ENCODE measurements around the gene USP35. TPM values are rescaled to one million over a fixed set of nuclear protein-coding genes. Genes with fewer than 3 reads are reported as not detected.

USP35 gene
- total and polyA plus RNA-seq, 2 donors (not counting 1 experiment from before 2014, with no cell fraction given) = 4.6 to 13.0 TPM

DNA sequence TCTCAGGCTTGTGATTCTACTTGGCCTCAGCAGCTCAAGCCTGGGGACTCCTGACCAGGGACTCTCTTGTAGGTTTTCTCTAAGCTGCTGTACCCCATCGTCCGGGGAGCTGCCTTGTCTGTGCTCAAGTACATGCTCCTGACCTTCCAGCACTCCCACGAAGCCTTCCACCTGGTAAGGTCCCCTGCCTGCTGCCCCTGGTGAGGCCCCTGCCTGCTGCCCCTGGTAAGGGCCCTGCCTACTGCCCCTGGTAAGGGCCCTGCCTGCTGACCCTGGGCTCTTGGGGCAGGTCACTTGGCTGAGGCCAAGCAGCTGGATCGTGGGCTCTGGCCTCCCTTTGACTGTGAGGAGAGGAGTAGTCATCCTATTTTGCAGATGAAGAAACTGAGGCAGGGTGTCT, 11.3 kb downstream of the USP35 start:
- H3K9me3 ChIP-seq (ENCODE audit: control insufficient read depth, insufficient read depth, low read depth, low read length) = no peaks in the 10 kb centered on the region
- H3K4me3 ChIP-seq (replicated peaks in 1 of 4; ENCODE audit: control extremely low read depth in 1 of 4, insufficient read depth in 1 of 4, low read depth in 3 of 4, low read length in 4 of 4) = no peak overlapping the region
- H3K27me3 ChIP-seq (ENCODE audit: control insufficient read depth, insufficient read depth, low read length) = no peaks in the 10 kb centered on the region
- no peak for TF ChIP-seq EZH2 (IDR thresholded peaks at IDR 0.05; ENCODE audit: low read length, missing control alignments)
- TF ChIP-seq, protein P1, sequence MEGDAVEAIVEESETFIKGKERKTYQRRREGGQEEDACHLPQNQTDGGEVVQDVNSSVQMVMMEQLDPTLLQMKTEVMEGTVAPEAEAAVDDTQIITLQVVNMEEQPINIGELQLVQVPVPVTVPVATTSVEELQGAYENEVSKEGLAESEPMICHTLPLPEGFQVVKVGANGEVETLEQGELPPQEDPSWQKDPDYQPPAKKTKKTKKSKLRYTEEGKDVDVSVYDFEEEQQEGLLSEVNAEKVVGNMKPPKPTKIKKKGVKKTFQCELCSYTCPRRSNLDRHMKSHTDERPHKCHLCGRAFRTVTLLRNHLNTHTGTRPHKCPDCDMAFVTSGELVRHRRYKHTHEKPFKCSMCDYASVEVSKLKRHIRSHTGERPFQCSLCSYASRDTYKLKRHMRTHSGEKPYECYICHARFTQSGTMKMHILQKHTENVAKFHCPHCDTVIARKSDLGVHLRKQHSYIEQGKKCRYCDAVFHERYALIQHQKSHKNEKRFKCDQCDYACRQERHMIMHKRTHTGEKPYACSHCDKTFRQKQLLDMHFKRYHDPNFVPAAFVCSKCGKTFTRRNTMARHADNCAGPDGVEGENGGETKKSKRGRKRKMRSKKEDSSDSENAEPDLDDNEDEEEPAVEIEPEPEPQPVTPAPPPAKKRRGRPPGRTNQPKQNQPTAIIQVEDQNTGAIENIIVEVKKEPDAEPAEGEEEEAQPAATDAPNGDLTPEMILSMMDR (conservative IDR thresholded peaks at IDR 0.05 in 1 of 2, IDR thresholded peaks at IDR 0.05 in 1 of 2; ENCODE audit: low read depth in 1 of 2, low read length in 2 of 2) = no peak
- H3K4me2 ChIP-seq (ENCODE audit: extremely low read depth, insufficient read depth, low read length) = no peak overlapping the region
- H3K27ac ChIP-seq (ENCODE audit: insufficient read depth, low read length) = no peak overlapping the region
- no peak overlapping the region for H3K9ac ChIP-seq (ENCODE audit: insufficient read depth, low read length)
- peaks cover 4% of the 10 kb centered on the region for H3K79me2 ChIP-seq (ENCODE audit: control insufficient read depth, insufficient read depth, low read length)
- H3K4me1 ChIP-seq (ENCODE audit: control insufficient read depth, extremely low read depth, insufficient read depth, low read length) = no peaks in the 10 kb centered on the region
- no peaks in the 10 kb centered on the region for H4K20me1 ChIP-seq (ENCODE audit: control insufficient read depth, extremely low read depth, insufficient read depth, low read length)
- H2AFZ ChIP-seq (ENCODE audit: low read length) = no peak overlapping the region
- peaks cover 18% of the 10 kb centered on the region for H3K36me3 ChIP-seq (ENCODE audit: control insufficient read depth, insufficient read depth, low read length)
- DNase-seq (ENCODE audit: low read depth in 2 of 2) = no peak

DNA sequence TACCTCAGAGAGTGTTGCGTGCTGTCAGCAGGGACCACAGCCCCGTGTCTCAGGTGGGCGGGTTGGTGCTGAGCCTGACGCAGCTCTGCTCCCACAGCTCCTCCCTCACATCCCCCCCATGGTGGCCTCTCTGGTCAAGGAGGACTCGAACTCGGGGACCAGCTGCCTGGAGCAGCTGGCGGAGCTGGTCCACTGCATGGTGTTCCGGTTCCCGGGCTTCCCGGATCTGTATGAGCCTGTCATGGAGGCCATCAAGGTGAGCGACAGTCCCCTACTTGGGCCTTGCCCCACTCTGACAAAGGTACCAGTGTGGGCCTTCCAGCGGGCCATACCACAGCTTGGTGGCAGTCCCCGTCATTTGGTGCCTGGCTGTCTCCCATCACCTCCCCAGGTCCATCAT, 11.8 kb downstream of the USP35 start:
- Histone ChIP-seq H3K79me2 (ENCODE audit: control insufficient read depth, insufficient read depth, low read length) (peaks cover under 1% of the 10 kb centered on the region), H3K9me3 (ENCODE audit: control insufficient read depth, insufficient read depth, low read depth, low read length) (no peaks in the 10 kb centered on the region), H3K4me3 (replicated peaks in 1 of 4; ENCODE audit: control extremely low read depth in 1 of 4, insufficient read depth in 1 of 4, low read depth in 3 of 4, low read length in 4 of 4) (no peak overlapping the region), H4K20me1 (ENCODE audit: control insufficient read depth, extremely low read depth, insufficient read depth, low read length) (no peaks in the 10 kb centered on the region), H3K36me3 (ENCODE audit: control insufficient read depth, insufficient read depth, low read length) (peaks cover 18% of the 10 kb centered on the region), H3K4me2 (ENCODE audit: extremely low read depth, insufficient read depth, low read length) (no peak overlapping the region), H3K27me3 (ENCODE audit: control insufficient read depth, insufficient read depth, low read length) (no peaks in the 10 kb centered on the region), H3K9ac (ENCODE audit: insufficient read depth, low read length) (no peak overlapping the region), H3K27ac (ENCODE audit: insufficient read depth, low read length) (no peak overlapping the region), H2AFZ (ENCODE audit: low read length) (no peak overlapping the region), H3K4me1 (ENCODE audit: control insufficient read depth, extremely low read depth, insufficient read depth, low read length) (no peaks in the 10 kb centered on the region)
- DNase-seq (ENCODE audit: low read depth in 2 of 2) = no peak
- TF ChIP-seq, protein P1 (conservative IDR thresholded peaks at IDR 0.05 in 1 of 2, IDR thresholded peaks at IDR 0.05 in 1 of 2; ENCODE audit: low read depth in 1 of 2, low read length in 2 of 2) = no peak
- TF ChIP-seq EZH2 (IDR thresholded peaks at IDR 0.05; ENCODE audit: low read length, missing control alignments) = no peak

DNA sequence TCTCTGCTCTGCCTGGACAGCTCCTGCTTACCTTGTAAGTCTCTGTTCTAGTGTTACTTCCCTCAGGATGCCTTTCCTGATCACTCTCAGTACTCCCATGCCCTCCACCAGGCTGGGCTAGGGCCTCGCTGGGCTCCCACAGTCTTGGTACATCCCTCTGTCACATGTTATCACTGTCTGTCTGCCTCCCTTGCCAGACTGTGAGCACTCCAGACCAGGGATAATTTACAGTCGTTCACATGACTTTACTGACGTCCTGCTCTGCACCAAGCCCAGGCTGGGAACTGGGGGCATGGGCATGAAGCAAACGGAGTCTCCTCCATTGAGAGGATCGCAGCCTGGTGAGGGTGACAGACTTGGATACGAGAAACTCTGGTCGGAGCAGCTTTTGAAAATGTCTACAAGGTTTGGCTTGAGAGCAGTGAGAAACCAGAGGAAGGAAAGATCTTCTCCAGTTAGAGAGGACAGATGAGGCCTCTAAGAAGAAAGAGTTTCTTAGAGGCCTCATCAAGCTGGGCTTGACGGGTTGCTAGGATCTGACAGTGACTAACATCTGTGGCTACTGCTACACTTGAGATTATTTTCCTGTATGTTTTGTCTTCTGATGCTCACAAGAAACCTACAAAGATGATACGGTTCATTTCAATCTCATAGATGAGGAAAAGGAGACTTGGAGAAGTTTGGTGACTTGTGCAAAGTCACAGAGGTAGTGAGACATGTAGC, 12.5 kb downstream of the USP35 start:
- no peak overlapping the region for H3K4me3 ChIP-seq (replicated peaks in 1 of 4; ENCODE audit: control extremely low read depth in 1 of 4, insufficient read depth in 1 of 4, low read depth in 3 of 4, low read length in 4 of 4)
- H3K79me2 ChIP-seq (ENCODE audit: control insufficient read depth, insufficient read depth, low read length) = no peaks in the 10 kb centered on the region
- no peaks in the 10 kb centered on the region for H4K20me1 ChIP-seq (ENCODE audit: control insufficient read depth, extremely low read depth, insufficient read depth, low read length)
- H2AFZ ChIP-seq (ENCODE audit: low read length) = no peak overlapping the region
- H3K27me3 ChIP-seq (ENCODE audit: control insufficient read depth, insufficient read depth, low read length) = no peaks in the 10 kb centered on the region
- DNase-seq (ENCODE audit: low read depth in 2 of 2) = no peak
- H3K9me3 ChIP-seq (ENCODE audit: control insufficient read depth, insufficient read depth, low read depth, low read length) = no peaks in the 10 kb centered on the region
- peaks cover 18% of the 10 kb centered on the region for H3K36me3 ChIP-seq (ENCODE audit: control insufficient read depth, insufficient read depth, low read length)
- TF ChIP-seq EZH2 (IDR thresholded peaks at IDR 0.05; ENCODE audit: low read length, missing control alignments) = no peak
- TF ChIP-seq, protein P1 (conservative IDR thresholded peaks at IDR 0.05 in 1 of 2, IDR thresholded peaks at IDR 0.05 in 1 of 2; ENCODE audit: low read depth in 1 of 2, low read length in 2 of 2) = no peak
- H3K4me2 ChIP-seq (ENCODE audit: extremely low read depth, insufficient read depth, low read length) = no peak overlapping the region
- no peak overlapping the region for H3K9ac ChIP-seq (ENCODE audit: insufficient read depth, low read length)
- H3K27ac ChIP-seq (ENCODE audit: insufficient read depth, low read length) = no peak overlapping the region
- H3K4me1 ChIP-seq (ENCODE audit: control insufficient read depth, extremely low read depth, insufficient read depth, low read length) = no peaks in the 10 kb centered on the region

Measured in fibroblast of lung (primary cell).